Smooth muscle cell (in vitro differentiated cells): Measurements from ENCODE around the gene CUL9. TPM values are rescaled to one million over a fixed set of nuclear protein-coding genes. Genes with fewer than 3 reads are reported as not detected.

ENCODE experiments used
- DNase-seq: peaks from one replicate; lab custom pipeline; 2025; ENCODE audit not compliant: unreplicated experiment; lab: John Stamatoyannopoulos, UW
- H2AFZ ChIP-seq: fragments of 200-600 bp; sonication (generic); 2 replicates; pipeline ENCODE4 v1.6.0; 2016; ENCODE audit warnings: antibody characterized with exemption, low read depth, mild to moderate bottlenecking
- H3F3A ChIP-seq: fragments of 200-600 bp; sonication (generic); 2 replicates; pipeline ENCODE4 v1.6.0; 2017; ENCODE audit warnings: antibody characterized with exemption, low read depth
- H3K27ac ChIP-seq: fragments of 200-600 bp; sonication (generic); 2 replicates; pipeline ENCODE4 v1.5.1; 2016; ENCODE audit warnings: low read depth, mild to moderate bottlenecking
- H3K27me3 ChIP-seq: fragments of 200-600 bp; sonication (generic); 2 replicates; pipeline ENCODE4 v1.6.1; 2016; ENCODE audit warnings: low read depth, mild to moderate bottlenecking
- H3K36me3 ChIP-seq: fragments of 200-600 bp; sonication (generic); 2 replicates; pipeline ENCODE4 v1.5.1; 2016; ENCODE audit warnings: low read depth
- H3K4me1 ChIP-seq: fragments of 200-600 bp; sonication (generic); 2 replicates; pipeline ENCODE4 v1.5.1; 2016; ENCODE audit warnings: low read depth
- H3K4me2 ChIP-seq: fragments of 200-600 bp; sonication (generic); 2 replicates; pipeline ENCODE4 v1.6.0; 2016; ENCODE audit warnings: mild to moderate bottlenecking
- H3K4me3 ChIP-seq: fragments of 200-600 bp; sonication (generic); 2 replicates; pipeline ENCODE4 v1.5.1; 2016; ENCODE audit warnings: mild to moderate bottlenecking
- H3K79me2 ChIP-seq: fragments of 200-600 bp; sonication (generic); 2 replicates; pipeline ENCODE4 v1.6.0; 2016; ENCODE audit warnings: low read depth, mild to moderate bottlenecking
- H3K9ac ChIP-seq: fragments of 200-600 bp; sonication (generic); 2 replicates; pipeline ENCODE4 v1.6.0; 2016; ENCODE audit warnings: low read depth
- H3K9me3 ChIP-seq: fragments of 200-600 bp; sonication (generic); replicated peaks from 2 replicates; pipeline ENCODE4 v1.5.1; 2016; ENCODE audit warnings: low read depth
- H4K20me1 ChIP-seq: fragments of 200-600 bp; sonication (generic); 2 replicates; pipeline ENCODE4 v1.6.0; 2016; ENCODE audit warnings: low read depth
- WGBS: methylation state at CpG from one replicate; pipeline ENCODE4 v1.1.7; 2016; ENCODE audit warnings: low lambda C conversion rate; 5-methylcytosine and 5-hydroxymethylcytosine counted together
- polyA plus RNA-seq: library from polyadenylated mRNA; unstranded; fragments of >200 nt; fragmentation: Nextera tagmentation; extraction: Ambion mirVana; gene quantifications from 2 replicates; pipeline ENCODE4 v1.2.1, GENCODE V29; 2016
- total RNA-seq: library from RNA; depleted of rRNA; stranded (reverse); fragments of >200 nt; gene quantifications from 2 replicates; pipeline ENCODE4 v1.2.3, GENCODE V29; 2014
- TF ChIP-seq, protein P1 (sequence below): fragments of 200-600 bp; sonication (generic); IDR thresholded peaks from 2 replicates; pipeline ENCODE4 v1.5.1; 2017; ENCODE audit warnings: borderline replicate concordance, mild to moderate bottlenecking, antibody characterized with exemption; ENCODE audit not compliant: insufficient read depth, poor library complexity, severe bottlenecking

Gene CUL9
- total and polyA plus RNA-seq, 2 experiments from 2014 or later = 13.9 to 18.8 TPM

DNA sequence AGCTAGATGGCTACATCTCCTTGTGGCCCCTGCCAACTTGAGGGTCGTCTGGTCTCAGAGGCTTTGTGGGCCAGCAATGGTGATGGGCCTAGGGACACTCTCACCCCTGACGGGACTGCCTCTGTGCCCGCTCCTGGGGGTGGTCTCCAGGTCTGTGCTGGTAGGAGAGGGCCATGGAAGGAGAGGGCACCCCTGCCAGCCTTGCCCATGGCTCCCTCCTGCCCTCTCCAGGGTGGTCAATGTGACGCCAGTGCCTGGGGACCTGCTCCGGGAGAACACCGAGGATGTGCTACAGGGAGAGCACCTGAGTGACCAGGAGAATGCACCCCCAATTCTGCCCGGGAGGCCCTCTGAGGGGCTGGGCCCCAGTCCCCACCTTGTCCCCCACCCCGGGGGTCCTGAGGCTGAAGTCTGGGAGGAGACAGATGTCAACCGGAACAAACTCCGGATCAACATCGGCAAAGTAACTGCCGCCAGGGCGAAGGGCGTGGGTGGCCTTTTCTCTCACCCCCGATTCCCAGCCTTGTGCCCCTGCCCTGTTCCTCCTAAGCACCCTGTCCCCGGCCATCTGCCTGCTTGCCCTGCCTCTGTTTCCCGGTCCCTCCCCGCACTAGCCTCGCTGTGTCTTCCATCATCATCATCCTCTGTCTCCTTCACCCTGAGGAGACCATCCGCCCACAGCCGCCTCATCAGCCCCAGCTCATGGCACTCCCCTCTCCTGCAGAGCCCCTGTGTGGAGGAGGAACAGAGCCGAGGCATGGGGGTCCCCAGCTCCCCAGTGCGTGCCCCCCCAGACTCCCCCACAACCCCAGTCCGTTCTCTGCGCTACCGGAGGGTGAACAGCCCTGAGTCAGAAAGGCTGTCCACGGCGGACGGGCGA lies 77.1 kb downstream of the CUL9 start:
- Histone ChIP-seq H3K27ac (no peak overlapping the region), H3K9ac (no peak overlapping the region), H3F3A (no peaks in the 10 kb centered on the region), H3K4me1 (no peaks in the 10 kb centered on the region), H3K4me3 (no peak overlapping the region), H4K20me1 (no peaks in the 10 kb centered on the region), H3K27me3 (no peaks in the 10 kb centered on the region), H2AFZ (no peak overlapping the region), H3K36me3 (no peaks in the 10 kb centered on the region), H3K4me2 (no peak overlapping the region), H3K9me3 (no peaks in the 10 kb centered on the region), H3K79me2 (no peaks in the 10 kb centered on the region)
- DNase-seq = no peak
- TF ChIP-seq, protein P1, sequence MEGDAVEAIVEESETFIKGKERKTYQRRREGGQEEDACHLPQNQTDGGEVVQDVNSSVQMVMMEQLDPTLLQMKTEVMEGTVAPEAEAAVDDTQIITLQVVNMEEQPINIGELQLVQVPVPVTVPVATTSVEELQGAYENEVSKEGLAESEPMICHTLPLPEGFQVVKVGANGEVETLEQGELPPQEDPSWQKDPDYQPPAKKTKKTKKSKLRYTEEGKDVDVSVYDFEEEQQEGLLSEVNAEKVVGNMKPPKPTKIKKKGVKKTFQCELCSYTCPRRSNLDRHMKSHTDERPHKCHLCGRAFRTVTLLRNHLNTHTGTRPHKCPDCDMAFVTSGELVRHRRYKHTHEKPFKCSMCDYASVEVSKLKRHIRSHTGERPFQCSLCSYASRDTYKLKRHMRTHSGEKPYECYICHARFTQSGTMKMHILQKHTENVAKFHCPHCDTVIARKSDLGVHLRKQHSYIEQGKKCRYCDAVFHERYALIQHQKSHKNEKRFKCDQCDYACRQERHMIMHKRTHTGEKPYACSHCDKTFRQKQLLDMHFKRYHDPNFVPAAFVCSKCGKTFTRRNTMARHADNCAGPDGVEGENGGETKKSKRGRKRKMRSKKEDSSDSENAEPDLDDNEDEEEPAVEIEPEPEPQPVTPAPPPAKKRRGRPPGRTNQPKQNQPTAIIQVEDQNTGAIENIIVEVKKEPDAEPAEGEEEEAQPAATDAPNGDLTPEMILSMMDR = no peak
- WGBS = 90% methylated on average over 30 of the region's 30 CpGs

DNA sequence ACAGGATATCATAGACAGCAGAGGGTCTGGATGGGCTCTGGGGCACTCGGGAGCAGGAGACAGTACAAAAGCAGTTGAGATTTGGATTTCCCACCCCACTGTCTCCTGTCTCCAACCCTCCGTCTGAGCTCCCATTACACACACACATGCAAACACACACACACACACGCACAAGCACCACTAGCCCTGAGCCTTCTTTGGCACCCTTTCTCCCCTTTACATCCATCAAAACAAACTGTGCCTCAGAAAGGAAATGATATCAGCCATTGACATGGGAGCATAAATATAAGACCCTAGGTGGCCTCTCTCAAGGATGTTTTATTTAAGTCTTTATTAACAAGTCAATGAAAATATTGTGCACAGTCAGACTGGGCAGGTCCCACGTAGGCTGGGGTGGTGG lies 78.8 kb downstream of the CUL9 start:
- Histone ChIP-seq H3K79me2 (no peaks in the 10 kb centered on the region), H2AFZ (no peak overlapping the region), H3K4me2 (no peak overlapping the region), H4K20me1 (no peaks in the 10 kb centered on the region), H3K4me3 (no peak overlapping the region), H3K36me3 (no peaks in the 10 kb centered on the region), H3K9ac (no peak overlapping the region), H3K27me3 (no peaks in the 10 kb centered on the region), H3K27ac (no peak overlapping the region), H3K9me3 (no peaks in the 10 kb centered on the region), H3F3A (no peaks in the 10 kb centered on the region), H3K4me1 (no peaks in the 10 kb centered on the region)
- 87% methylated on average over 4 of the region's 4 CpGs for WGBS
- TF ChIP-seq, protein P1 = no peak
- DNase-seq = no peak

DNA sequence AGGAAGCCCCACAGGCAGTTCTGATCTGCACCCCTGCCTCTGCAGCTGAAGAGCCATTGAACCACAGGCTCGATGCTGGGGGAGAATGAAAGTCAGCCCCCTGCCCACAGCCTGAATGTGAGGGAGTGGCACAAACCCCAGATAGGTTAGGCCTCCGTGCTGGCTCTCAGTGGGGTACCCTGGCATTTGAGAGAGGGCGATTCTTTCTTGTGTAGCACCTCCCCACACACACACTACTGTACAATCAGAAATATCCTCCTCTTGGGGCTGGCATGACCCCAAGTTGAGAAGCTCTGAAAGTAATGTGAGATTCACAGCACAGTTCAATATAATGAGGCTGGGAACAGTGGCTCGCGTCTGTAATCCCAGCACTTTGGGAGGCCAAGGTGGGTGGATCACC lies 79.2 kb downstream of the CUL9 start:
- Histone ChIP-seq H3K4me1 (no peaks in the 10 kb centered on the region), H3K36me3 (no peaks in the 10 kb centered on the region), H3F3A (no peaks in the 10 kb centered on the region), H3K4me2 (no peak overlapping the region), H3K9me3 (no peaks in the 10 kb centered on the region), H3K79me2 (no peaks in the 10 kb centered on the region), H3K9ac (no peak overlapping the region), H4K20me1 (no peaks in the 10 kb centered on the region), H2AFZ (no peak overlapping the region), H3K27ac (no peak overlapping the region), H3K4me3 (no peak overlapping the region), H3K27me3 (no peaks in the 10 kb centered on the region)
- no peak for DNase-seq
- TF ChIP-seq, protein P1 = no peak
- whole genome bisulfite sequencing = 93% methylated on average over 5 of the region's 5 CpGs
